Thyroid gland (tissue), 4 donors: ENCODE data around the gene PCNA.

Experiments
- POLR2A ChIP-seq, 2 donors: fragments of 450-650 bp; IDR thresholded peaks; one replicate each; pipeline ENCODE4 v1.6.1; 2017; ENCODE audit warnings: antibody characterized with exemption in 2 of 2, mild to moderate bottlenecking in 2 of 2, moderate library complexity in 1 of 2
- TF ChIP-seq, protein P1 (sequence below), 6 experiments: fragments of 200-600 bp in 3 of 6; fragments of 450-650 bp in 3 of 6; sonication (generic) in 3 of 6; IDR thresholded peaks; one replicate each; pipeline ENCODE4 v1.5.1; 2016 to 2019; ENCODE audit warnings: antibody characterized with exemption in 6 of 6, mild to moderate bottlenecking in 2 of 6, inconsistent platforms in 1 of 6, moderate library complexity in 1 of 6

DNA sequence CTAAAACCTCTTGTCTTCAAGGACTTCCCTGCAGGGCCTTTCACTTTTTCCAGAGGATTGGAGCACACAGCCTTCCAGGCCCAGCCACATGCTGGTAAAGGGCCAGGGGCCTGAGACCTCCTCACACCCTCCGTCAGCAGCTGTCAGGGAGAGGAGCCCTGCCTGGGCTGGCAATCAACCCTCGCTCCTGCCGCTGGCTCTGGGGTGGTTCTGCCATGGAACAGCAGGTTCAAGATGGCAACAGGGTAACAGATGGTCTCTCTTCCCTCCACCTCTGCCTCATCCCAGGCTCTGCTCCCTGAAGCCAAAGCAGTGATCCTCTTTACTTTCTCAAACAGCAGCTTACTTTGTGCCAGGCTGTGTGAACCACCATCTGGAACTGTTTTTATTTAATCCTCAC is 23.8 kb downstream of the PCNA start:
- TF ChIP-seq, protein P1, sequence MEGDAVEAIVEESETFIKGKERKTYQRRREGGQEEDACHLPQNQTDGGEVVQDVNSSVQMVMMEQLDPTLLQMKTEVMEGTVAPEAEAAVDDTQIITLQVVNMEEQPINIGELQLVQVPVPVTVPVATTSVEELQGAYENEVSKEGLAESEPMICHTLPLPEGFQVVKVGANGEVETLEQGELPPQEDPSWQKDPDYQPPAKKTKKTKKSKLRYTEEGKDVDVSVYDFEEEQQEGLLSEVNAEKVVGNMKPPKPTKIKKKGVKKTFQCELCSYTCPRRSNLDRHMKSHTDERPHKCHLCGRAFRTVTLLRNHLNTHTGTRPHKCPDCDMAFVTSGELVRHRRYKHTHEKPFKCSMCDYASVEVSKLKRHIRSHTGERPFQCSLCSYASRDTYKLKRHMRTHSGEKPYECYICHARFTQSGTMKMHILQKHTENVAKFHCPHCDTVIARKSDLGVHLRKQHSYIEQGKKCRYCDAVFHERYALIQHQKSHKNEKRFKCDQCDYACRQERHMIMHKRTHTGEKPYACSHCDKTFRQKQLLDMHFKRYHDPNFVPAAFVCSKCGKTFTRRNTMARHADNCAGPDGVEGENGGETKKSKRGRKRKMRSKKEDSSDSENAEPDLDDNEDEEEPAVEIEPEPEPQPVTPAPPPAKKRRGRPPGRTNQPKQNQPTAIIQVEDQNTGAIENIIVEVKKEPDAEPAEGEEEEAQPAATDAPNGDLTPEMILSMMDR (IDR thresholded peaks at IDR 0.05), result no peak
- TF ChIP-seq POLR2A (IDR thresholded peaks at IDR 0.05), result no peak
